Measurements from ENCODE around the gene KCNH8. TPM values are rescaled to one million over a fixed set of nuclear protein-coding genes. Genes with fewer than 3 reads are reported as not detected.

Gene KCNH8

DNA sequence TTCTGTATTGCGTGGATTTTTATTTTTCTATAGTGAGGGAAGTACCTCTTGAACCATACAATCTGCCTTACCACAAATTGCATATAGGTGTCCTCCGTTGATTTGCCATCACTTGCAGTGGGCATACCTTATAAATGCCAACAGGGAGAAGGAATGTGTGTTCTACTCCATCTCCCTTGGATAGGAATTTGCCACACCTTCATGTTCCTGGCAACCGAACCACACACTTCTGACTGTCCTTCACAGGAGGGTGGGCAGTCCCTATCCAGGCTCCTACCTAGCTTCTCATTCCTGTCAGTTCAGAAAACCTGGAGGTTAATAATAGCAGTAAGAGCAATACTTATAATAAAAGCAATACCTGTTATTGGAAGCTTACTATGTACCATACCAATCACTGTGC is 428.0 kb downstream of the KCNH8 start:
- H3K27ac ChIP-seq (ENCODE audit: low read length, poor library complexity, severe bottlenecking) = no peak overlapping the region
- no peak overlapping the region for H3K4ac ChIP-seq (ENCODE audit: low read depth in 1 of 2, low read length in 2 of 2)
- no peak overlapping the region for H3K14ac ChIP-seq (ENCODE audit: low read length in 2 of 2)
- H2BK12ac ChIP-seq (ENCODE audit: low read length in 2 of 2) = no peak overlapping the region
- no peak overlapping the region for H3K23ac ChIP-seq (ENCODE audit: low read length in 2 of 2)
- H3K79me1 ChIP-seq (replicated peaks; ENCODE audit: low read length, poor library complexity, severe bottlenecking) = no peaks in the 10 kb centered on the region
- H2BK15ac ChIP-seq (ENCODE audit: low read depth, poor library complexity, severe bottlenecking) = no peak overlapping the region
- no peak overlapping the region for H3K18ac ChIP-seq (ENCODE audit: low read depth in 1 of 2, low read length in 2 of 2)
- no peak overlapping the region for H4K8ac ChIP-seq (ENCODE audit: low read length)
- 86% methylated on average over 1 of the region's 3 CpGs for WGBS
- no peaks in the 10 kb centered on the region for H3K27me3 ChIP-seq (ENCODE audit: control insufficient read depth in 1 of 2, insufficient read depth in 1 of 2, low read length in 2 of 2)
- no peak overlapping the region for H3K4me3 ChIP-seq (ENCODE audit: insufficient read depth in 1 of 2, low read depth in 1 of 2, low read length in 2 of 2)
- H3K36me3 ChIP-seq (ENCODE audit: control insufficient read depth in 1 of 2, insufficient read depth in 2 of 2, low read depth in 1 of 2, low read length in 2 of 2) = no peaks in the 10 kb centered on the region
- H2BK120ac ChIP-seq (ENCODE audit: low read depth, low read length) = no peak overlapping the region
- no peak overlapping the region for H2BK5ac ChIP-seq (ENCODE audit: low read depth, low read length, poor library complexity, severe bottlenecking)
- no peaks in the 10 kb centered on the region for H3K4me1 ChIP-seq (ENCODE audit: control insufficient read depth, insufficient read depth, low read depth, low read length)
- H3K9ac ChIP-seq (ENCODE audit: low read length) = no peak overlapping the region
- H2AFZ ChIP-seq (ENCODE audit: low read depth, low read length) = no peak overlapping the region
- H3K4me2 ChIP-seq (ENCODE audit: low read length, poor library complexity, severe bottlenecking) = no peak overlapping the region
- no peak for DNase-seq
- H4K91ac ChIP-seq (ENCODE audit: low read length) = no peak overlapping the region
- H2AK5ac ChIP-seq (ENCODE audit: low read length, severe bottlenecking) = no peak overlapping the region
- H3K9me3 ChIP-seq (ENCODE audit: control insufficient read depth, low read length) = peaks cover 39% of the 10 kb centered on the region

Small RNA genes lying within 50 kb of the gene (small RNA-seq; reads per million reads assigned to genes)
- not detected for gene MIR4791 (ENCODE audit: low read depth)

Measured in mesenchymal stem cell (in vitro differentiated cells and primary cell).